T-cell (primary cell): Measurements from ENCODE around the gene CREBRF. TPM values are rescaled to one million over a fixed set of nuclear protein-coding genes. Genes with fewer than 3 reads are reported as not detected.

Source experiments
- total RNA-seq, 35 experiments: library from RNA in 6 of 35; stranded (reverse) in 6 of 35; fragments of 120-200 nt in 1 of 35; gene quantifications; one replicate each; pipeline versions ENCODE4 v1.2.1 to v1.2.4 and lab custom pipeline; 2013 to 2026

Gene CREBRF
- total RNA-seq, 5 donors from 2014 or later (not counting 1 experiment from before 2014, with no cell fraction given), result 77.8 to 94.7 (median 89.7) TPM

Other genes starting within 250 kb of the CREBRF start
- 10 to 100 TPM; 45.5 to 67.7 (median 46.8) TPM for gene ERGIC1, start 222.1 kb upstream of the CREBRF start, total RNA-seq
- gene RPL26L1, start 96.9 kb upstream of the CREBRF start, total RNA-seq, result 10 to 100 TPM; 13.7 to 16.4 (median 14.0) TPM
- 100 to 1,000 TPM in 4 of 5 donors, 10 to 100 TPM in 1; 81.6 to 156 (median 132) TPM for gene ATP6V0E1, start 72.6 kb upstream of the CREBRF start, total RNA-seq
- gene BNIP1, start 88.2 kb downstream of the CREBRF start, total RNA-seq, result 10 to 100 TPM in 2 of 5 donors, 1 to 10 TPM in 3; 7.0 to 27.1 (median 9.4) TPM
- gene NKX2-5, start 178.9 kb downstream of the CREBRF start, total RNA-seq, result not detected